ENCODE results near the gene SRSF5.
A peak's percentile ranks its signal among the peaks of the same experiment; 100 is the strongest.
"Not testable (repeated sequence)": the region's sequence is repeated elsewhere in the genome, so short reads cannot be mapped to it uniquely, and the experiment has no call there.

SRSF5 gene

DNA sequence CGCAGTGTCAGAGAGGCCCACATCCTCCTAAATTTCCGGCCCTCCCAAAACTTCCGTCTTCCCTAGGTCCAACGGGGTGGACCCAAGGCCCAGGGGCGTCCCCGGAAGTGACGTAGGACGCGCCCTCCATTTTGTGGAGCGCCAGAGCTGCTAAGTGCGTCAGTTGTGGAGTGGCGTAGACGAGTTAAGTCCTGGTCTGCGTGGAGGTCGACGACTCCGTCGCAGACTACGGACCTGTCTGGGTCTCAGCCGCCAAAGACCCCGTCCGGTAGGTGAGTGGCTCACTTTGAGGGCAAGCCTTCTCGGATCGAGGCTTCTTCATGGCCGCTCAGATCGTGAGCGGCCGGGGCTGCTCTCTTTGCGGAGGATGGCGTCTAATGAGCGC lies at the start of gene SRSF5:
Gene SRSF5 (plus strand): TSS at position 159 of the 385 bp plus-strand sequence. CDS start 1,015 bp downstream, outside the sequence.
- peak; percentile 73 for DNase-seq

DNA sequence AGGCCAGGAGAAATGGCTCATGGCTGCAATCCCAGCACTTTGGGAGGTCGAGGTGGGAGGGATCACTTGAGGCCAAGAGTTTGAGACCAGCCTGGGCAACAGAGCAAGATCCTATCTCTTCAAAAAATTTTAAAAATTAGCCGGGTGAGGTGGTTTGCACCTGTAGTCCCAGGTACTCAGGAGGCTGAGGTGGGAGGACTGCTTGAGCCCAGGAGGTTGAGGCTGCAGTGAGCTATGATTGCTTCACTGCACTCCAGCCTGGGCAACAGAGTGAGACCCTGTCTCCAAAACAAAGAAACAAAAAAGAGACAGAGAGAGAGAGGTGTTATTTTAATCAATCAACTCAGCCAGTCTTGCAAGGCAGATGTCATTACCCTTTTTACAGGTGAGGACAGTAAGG lies 48.3 kb upstream of the SRSF5 start:
- not testable (repeated sequence) for DNase-seq

- no peak for DNase-seq
Measured at GRCh38 chr14:69719501-69719951, 47.4 kb upstream of the SRSF5 start.

GRCh38 chr14:69720912-69721311 lies 46.0 kb upstream of the SRSF5 start:
- no peak for DNase-seq

- no peak for DNase-seq
Measured at GRCh38 chr14:69726761-69727511, 40.0 kb upstream of the SRSF5 start.

DNA sequence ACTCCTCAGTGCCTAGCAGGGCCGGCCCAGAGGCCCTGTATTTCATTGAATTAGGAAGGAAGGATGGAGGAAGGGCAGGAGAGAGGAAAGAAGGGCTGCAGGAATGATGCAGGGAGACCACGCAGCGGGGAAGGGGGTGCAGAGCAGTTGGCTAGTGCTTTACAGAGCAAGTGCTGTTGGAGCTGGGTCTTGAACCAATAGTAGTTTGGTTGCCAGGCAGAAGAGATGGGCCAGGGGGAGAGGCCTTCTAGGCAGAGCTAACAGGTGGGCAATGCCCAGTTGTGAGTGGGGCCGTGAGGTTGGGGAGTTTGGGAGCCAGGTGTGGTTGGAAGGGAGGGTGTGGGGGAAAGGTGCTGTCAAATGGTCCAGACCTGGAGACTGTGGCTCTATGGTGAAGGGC lies 39.1 kb upstream of the SRSF5 start:
- DNase-seq, result no peak

- DNase-seq, result not testable (repeated sequence)
Measured at GRCh38 chr14:69731919-69732598, 34.9 kb upstream of the SRSF5 start.

DNA sequence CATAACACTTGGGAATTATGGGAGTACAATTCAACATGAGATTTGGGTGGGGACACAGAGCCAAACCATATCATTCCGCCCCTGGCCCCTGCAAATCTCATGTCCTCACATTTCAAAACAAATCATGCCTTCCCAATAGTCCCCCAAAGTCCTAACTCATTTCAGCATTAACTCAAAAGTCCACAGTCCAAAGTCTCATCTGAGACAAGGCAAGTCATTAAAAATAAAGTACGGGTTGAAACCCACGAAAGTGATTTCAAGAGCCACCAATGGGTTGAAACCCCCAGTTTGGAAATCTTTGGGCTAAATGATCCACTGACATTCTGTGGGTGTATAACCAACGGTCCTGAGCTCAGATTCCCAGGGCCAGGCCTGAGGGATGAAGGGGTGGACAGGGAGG lies 30.5 kb upstream of the SRSF5 start:
- not testable (repeated sequence) for DNase-seq

DNA sequence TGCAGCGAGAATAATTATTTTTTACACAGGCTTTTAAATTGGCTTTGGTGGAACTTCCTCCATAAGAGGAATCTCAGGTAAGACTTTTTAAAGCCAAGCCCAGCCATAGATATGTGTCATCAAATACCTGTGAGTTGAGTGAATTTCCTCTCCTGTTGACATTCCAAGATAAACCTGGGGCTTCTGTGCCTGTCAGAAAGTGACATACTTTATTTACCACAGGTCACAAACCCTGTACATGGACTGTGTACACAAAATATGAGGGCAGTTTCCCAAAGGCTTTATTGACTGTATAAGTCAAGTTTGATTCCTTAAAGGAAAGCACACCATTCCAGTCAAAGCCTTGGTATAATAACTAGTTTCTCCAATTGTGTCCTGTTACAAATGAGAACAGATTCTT lies 25.9 kb upstream of the SRSF5 start:
- DNase-seq, result no peak

DNA sequence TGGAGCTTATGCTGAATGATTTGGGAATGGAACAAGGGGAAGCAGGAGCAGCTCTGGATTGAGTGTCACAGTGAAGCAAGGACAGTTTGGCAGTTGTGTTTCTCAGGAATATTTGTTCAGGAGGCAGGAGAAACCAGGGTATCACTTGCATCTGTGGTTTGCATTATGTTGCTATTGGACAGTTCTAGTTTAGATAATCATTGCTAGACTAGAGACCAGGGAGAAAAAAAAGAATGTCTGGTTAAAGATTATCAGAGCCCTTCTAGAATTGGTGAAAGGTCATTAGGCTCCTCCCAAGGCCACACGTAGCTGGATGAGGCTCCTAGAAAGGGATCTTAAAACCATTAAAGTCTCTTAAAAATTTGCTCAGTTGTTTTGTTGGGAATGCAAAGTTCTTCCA lies 17.0 kb upstream of the SRSF5 start:
- DNase-seq, result no peak

DNA sequence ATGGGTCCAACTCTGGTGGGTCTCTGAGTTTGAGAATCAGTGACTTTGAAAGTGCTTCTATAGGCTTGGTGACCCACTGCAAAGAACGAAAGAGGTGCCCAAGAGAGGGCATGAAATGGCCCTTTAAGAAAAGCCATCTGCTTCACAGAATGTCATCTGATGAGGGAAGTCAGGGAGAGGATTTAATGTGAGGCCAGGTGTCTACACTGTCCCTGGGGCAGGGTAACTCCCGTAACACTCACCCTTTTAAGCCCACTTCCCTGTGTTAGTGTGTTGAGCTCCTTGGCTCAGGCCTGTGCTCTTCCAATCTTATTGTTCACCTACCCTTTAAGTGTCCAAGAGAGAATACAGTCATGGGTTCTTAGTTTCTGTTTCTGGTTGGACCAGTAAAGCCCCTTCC lies 16.4 kb upstream of the SRSF5 start:
- DNase-seq, result no peak

- no peak for DNase-seq
Measured at GRCh38 chr14:69752773-69753172, 14.2 kb upstream of the SRSF5 start.

- no peak for DNase-seq
Measured at GRCh38 chr14:69753860-69754259, 13.1 kb upstream of the SRSF5 start.

GRCh38 chr14:69754487-69754886 lies 12.5 kb upstream of the SRSF5 start:
- DNase-seq, result no peak

DNA sequence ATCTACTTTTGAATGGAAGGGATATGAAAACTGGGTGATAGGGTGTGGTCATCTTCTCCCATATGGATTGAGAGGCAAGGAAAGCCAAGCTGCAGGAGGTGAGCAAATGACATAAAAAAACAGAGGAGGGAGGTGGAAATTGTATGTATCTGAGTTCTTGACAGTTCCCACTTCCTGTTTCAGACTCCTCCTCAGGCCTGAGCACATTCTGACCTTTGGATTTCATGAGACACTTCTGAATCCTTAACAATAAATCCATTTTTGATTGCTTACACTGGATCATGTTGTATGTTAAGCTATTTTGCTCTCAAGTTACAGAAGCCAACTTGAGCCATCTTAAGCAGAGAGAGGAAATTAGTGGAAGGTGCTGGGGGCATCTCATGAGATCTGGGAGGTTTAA lies 11.6 kb upstream of the SRSF5 start:
- DNase-seq, result no peak

GRCh38 chr14:69755784-69756183 lies 11.2 kb upstream of the SRSF5 start:
- no peak for DNase-seq

- no peak for DNase-seq
Measured at GRCh38 chr14:69756298-69756697, 10.6 kb upstream of the SRSF5 start.

GRCh38 chr14:69760810-69761209 lies 6.1 kb upstream of the SRSF5 start:
- DNase-seq, result no peak

GRCh38 chr14:69763761-69764510 lies 3.0 kb upstream of the SRSF5 start:
- DNase-seq, result no peak

GRCh38 chr14:69767369-69767999 lies 542 bp downstream of the SRSF5 start:
- DNase-seq, result peak; percentile 52

GRCh38 chr14:69768873-69769272 lies 1.9 kb downstream of the SRSF5 start:
- no peak for DNase-seq

GRCh38 chr14:69769623-69770022 lies 2.7 kb downstream of the SRSF5 start:
- DNase-seq, result no peak

GRCh38 chr14:69770559-69770958 lies 3.6 kb downstream of the SRSF5 start:
- no peak for DNase-seq
